SH-SY5Y (cell line): ENCODE results near the gene ANKFY1.

Source experiments
- GATA2 ChIP-seq: IDR thresholded peaks from 2 replicates; pipeline ENCODE4 v1.6.1; 2011; ENCODE audit warnings: mild to moderate bottlenecking, low read depth, low read length
- GATA3 ChIP-seq: IDR thresholded peaks from 2 replicates; pipeline ENCODE4 v1.6.1; 2011; ENCODE audit warnings: low read depth, mild to moderate bottlenecking, low read length, moderate library complexity

GRCh38 chr17:4159761-4160160, 104.0 kb downstream of the ANKFY1 start:
- TF ChIP-seq GATA2 (no peak), GATA3 (no peak)
